Body of pancreas (tissue), 4 donors: ENCODE data around the gene CA4.

Source experiments
- POLR2A ChIP-seq, 3 donors: fragments of 450-650 bp; IDR thresholded peaks; one replicate each; pipeline ENCODE4 v1.6.1; 2016; ENCODE audit warnings: antibody characterized with exemption in 3 of 3, mild to moderate bottlenecking in 2 of 3
- TF ChIP-seq, protein P1 (sequence below), 7 experiments: fragments of 450-650 bp in 4 of 7; fragments of 200-600 bp in 3 of 7; sonication (generic) in 3 of 7; IDR thresholded peaks; one replicate each; pipeline ENCODE4 v1.5.1; 2016 to 2019; ENCODE audit warnings: antibody characterized with exemption in 7 of 7

- no peak for TF ChIP-seq POLR2A (IDR thresholded peaks at IDR 0.05)
- TF ChIP-seq, protein P1, sequence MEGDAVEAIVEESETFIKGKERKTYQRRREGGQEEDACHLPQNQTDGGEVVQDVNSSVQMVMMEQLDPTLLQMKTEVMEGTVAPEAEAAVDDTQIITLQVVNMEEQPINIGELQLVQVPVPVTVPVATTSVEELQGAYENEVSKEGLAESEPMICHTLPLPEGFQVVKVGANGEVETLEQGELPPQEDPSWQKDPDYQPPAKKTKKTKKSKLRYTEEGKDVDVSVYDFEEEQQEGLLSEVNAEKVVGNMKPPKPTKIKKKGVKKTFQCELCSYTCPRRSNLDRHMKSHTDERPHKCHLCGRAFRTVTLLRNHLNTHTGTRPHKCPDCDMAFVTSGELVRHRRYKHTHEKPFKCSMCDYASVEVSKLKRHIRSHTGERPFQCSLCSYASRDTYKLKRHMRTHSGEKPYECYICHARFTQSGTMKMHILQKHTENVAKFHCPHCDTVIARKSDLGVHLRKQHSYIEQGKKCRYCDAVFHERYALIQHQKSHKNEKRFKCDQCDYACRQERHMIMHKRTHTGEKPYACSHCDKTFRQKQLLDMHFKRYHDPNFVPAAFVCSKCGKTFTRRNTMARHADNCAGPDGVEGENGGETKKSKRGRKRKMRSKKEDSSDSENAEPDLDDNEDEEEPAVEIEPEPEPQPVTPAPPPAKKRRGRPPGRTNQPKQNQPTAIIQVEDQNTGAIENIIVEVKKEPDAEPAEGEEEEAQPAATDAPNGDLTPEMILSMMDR (IDR thresholded peaks at IDR 0.05): no peak
Observed at GRCh38 chr17:60160829-60161501, 11.2 kb downstream of the CA4 start.
